Measurements from ENCODE around the gene AKR1C1.
"Not testable (repeated sequence)": the region's sequence is repeated elsewhere in the genome, so short reads cannot be mapped to it uniquely, and the experiment has no call there.

The AKR1C1 gene

GRCh38 chr10:4962876-4963814 lies at the start of gene AKR1C1:
TSS of gene AKR1C1 (plus strand) at chr10:4963415. CDS start at chr10:4963445, 30 bp downstream.
- H3K9me3 Mint-ChIP-seq; H3K27me3 Mint-ChIP-seq (ENCODE audit: low read depth); H3K27ac Mint-ChIP-seq; H3K36me3 Mint-ChIP-seq (ENCODE audit: low read depth); H3K4me1 Mint-ChIP-seq: not testable (repeated sequence)
- H3K4me3 Mint-ChIP-seq, result peak within 1 kb of the TSS; percentile 64 to 83 (median 75)

DNA sequence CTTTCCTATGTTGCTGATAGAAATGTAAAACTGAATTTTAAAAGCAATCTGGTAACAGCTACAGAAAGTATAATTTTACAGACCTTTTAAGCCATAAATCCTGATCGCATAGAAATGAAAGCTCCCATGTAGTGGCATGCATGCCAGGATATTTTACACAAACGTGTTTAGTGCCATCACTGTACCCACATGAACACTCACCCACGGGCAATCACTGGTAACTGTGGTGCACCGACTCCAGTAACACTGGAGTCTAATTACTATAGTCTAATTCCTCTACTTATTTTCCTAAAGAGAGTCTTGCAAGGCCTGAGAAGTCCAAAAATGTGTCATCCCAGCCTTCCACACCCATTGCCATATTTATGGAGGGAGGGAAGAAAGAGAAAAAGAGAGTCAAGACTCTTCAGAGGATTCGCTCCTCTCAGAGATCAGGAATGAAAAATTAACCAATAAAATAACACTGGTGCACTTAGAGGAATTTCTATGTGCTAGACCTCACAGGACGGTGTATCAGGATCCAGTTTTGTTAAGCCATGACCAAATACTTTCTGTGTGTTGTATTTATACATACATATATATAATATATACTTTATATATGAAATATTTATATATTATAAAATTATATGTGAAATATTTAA lies 48.9 kb upstream of the AKR1C1 start:
- H3K4me1 Mint-ChIP-seq, result no peaks in the 10 kb centered on the region
- no peak overlapping the region for H3K27ac Mint-ChIP-seq
- peaks cover 6% of the 10 kb centered on the region for H3K36me3 Mint-ChIP-seq (ENCODE audit: low read depth)
- no peaks in the 10 kb centered on the region for H3K27me3 Mint-ChIP-seq (ENCODE audit: low read depth)
- peaks cover 4% of the 10 kb centered on the region for H3K9me3 Mint-ChIP-seq
- TF ChIP-seq CTCF (IDR thresholded peaks at IDR 0.05; ENCODE audit: unreplicated experiment in 3 of 3), result no peak
- no peak overlapping the region for H3K4me3 Mint-ChIP-seq

- no peaks in the 10 kb centered on the region for H3K27me3 Mint-ChIP-seq (ENCODE audit: low read depth)
- no peaks in the 10 kb centered on the region for H3K36me3 Mint-ChIP-seq (ENCODE audit: low read depth)
These were observed 47.0 kb upstream of the AKR1C1 start for GRCh38 chr10:4916086-4916716.

GRCh38 chr10:4918236-4918635 lies 45.0 kb upstream of the AKR1C1 start:
- Mint-ChIP-seq H3K36me3 (ENCODE audit: low read depth) (no peaks in the 10 kb centered on the region), H3K27ac (no peak overlapping the region), H3K4me1 (no peaks in the 10 kb centered on the region), H3K9me3 (no peaks in the 10 kb centered on the region), H3K27me3 (ENCODE audit: low read depth) (no peaks in the 10 kb centered on the region), H3K4me3 (no peak overlapping the region)
- TF ChIP-seq CTCF (IDR thresholded peaks at IDR 0.05; ENCODE audit: unreplicated experiment in 3 of 3), result no peak

More at GRCh38 chr10:4916086-4916716, 47.0 kb upstream of the AKR1C1 start:
- no peak overlapping the region for H3K4me3 Mint-ChIP-seq
- no peak overlapping the region for H3K27ac Mint-ChIP-seq
- TF ChIP-seq CTCF (IDR thresholded peaks at IDR 0.05; ENCODE audit: unreplicated experiment in 3 of 3), result no peak
- H3K4me1 Mint-ChIP-seq, result no peaks in the 10 kb centered on the region
- no peaks in the 10 kb centered on the region for H3K9me3 Mint-ChIP-seq

GRCh38 chr10:4924482-4924881 lies 38.7 kb upstream of the AKR1C1 start:
- H3K4me3 Mint-ChIP-seq; H3K4me1 Mint-ChIP-seq; H3K27me3 Mint-ChIP-seq (ENCODE audit: low read depth); H3K36me3 Mint-ChIP-seq (ENCODE audit: low read depth); H3K27ac Mint-ChIP-seq: not testable (repeated sequence)
- peaks cover 27% of the 10 kb centered on the region for H3K9me3 Mint-ChIP-seq

GRCh38 chr10:4926400-4926799 lies 36.8 kb upstream of the AKR1C1 start:
- H3K4me1 Mint-ChIP-seq, result no peaks in the 10 kb centered on the region
- H3K27ac Mint-ChIP-seq, result no peak overlapping the region
- no peak for TF ChIP-seq CTCF (IDR thresholded peaks at IDR 0.05; ENCODE audit: unreplicated experiment in 3 of 3)
- H3K9me3 Mint-ChIP-seq, result peaks cover 33% of the 10 kb centered on the region
- H3K36me3 Mint-ChIP-seq (ENCODE audit: low read depth), result no peaks in the 10 kb centered on the region
- no peak overlapping the region for H3K4me3 Mint-ChIP-seq
- H3K27me3 Mint-ChIP-seq (ENCODE audit: low read depth), result peaks cover 3% of the 10 kb centered on the region
